Esophagus mucosa (tissue), 1 donor: ENCODE data around the gene MTHFD1L. TPM values are rescaled to one million over a fixed set of nuclear protein-coding genes. Genes with fewer than 3 reads are reported as not detected.
"Not testable (repeated sequence)": the region's sequence is repeated elsewhere in the genome, so short reads cannot be mapped to it uniquely, and the experiment has no call there.

Experiments used
- ATAC-seq: fragments of 200-7000 bp; cut with Tn5 transposase; one replicate; pipeline ENCODE4 v1.9.1; 2020
- total RNA-seq: library from RNA; stranded (reverse); gene quantifications from one replicate; pipeline ENCODE4 v1.2.4, GENCODE V29; 2023
- donor health status: DM: yes; HTN: yes; CAD: no.

MTHFD1L gene
- total RNA-seq, 1 donor from 2014 or later: 20.3 TPM

DNA sequence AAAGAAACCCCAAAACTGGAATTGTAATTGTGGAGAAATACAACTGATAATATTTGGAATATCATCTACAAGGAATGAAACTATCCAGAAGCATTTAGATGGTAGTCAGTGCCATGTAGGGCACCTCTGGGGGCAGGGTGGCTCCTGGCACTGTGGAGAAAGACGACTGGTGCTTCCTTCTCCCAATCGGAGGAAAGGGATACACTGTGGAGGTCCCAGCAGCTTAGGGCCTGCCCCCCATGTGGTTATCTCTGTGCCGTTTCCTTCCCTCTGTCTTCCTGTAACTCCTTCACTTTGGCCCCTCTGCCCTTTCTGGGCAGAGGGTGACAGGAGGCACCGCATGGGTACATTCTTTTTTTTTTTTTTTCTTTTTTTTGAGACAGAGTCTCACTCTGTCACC is 178.4 kb downstream of the MTHFD1L start:
- ATAC-seq: no peak

DNA sequence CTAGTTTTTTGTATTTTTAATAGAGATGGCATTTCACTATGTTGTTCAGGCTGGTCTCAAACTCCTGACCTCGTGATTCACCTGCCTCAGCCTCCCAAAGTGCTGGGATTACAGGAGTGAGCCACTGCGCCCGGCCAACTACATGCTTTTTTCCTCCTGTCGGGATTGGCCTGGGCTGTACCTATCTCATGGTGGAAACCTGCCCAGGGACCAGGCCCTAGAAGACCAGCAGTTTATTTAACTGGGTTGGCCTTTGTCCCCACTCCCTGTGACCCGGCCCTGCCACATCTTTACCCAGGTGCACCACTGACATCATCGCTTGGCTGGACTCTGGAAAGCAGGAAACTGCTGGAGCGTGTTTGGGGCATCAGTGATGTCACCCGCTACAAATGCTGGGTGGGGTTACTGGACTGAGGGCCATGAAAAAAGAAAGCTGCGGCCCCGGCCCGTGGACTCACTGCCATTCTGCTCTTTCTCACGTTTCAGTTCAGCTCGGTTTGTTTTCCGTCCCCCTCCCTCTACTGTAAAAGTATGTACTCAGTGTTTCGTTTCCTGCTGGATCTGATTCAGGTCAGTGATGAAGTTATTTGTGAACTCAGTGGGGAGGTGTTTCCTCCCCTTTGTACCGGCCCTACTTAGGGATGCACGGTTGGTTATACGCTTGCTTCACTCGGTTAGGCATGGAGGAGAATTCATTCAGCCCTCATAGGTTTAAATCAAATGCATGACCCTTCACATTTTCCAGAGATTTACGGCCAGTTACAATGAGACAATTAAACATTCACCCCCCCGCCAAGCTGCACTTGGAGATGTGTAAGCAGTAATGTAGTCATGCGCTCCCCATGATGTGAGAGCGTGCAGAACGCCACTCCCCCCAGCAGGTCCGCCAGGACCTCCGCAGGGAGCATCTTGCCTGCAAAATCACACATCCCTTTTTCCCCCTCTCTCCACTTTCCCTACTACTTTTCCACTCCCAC is 179.3 kb downstream of the MTHFD1L start:
- no peak for ATAC-seq

DNA sequence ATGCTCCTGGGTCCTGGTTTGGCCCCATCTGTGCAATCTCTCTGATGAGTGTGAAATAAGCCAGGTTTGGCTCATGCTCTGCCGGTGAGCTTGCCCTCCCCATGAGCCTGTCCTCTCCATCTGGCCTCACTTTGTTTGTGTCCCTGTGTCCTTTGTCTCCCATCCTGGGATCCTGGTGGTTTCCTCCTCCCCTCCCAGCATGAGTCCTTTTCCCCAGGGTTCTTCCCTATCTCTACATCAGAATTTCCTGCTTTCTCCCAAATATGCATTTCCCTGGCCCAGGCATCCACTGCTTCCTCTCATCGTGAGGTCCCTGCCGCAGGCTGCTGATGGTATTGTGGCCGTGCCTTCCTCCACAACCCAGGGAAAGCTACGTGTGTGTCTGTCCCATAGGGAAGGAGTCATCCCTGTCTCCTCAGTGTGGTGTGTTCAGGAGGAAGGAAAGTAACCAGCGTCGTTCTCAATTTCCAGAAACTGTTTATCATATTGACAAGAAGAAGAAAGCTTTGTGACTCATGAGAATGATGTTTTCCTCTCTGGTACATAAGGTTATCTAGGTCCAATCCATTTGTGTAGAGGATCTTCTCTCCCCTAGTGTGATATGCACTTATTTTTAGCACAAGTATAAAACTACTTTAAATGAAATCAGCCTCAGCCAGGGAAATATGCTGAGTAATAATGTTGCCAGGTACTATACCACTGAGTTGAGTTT is 180.2 kb downstream of the MTHFD1L start:
- ATAC-seq: not testable (repeated sequence)

DNA sequence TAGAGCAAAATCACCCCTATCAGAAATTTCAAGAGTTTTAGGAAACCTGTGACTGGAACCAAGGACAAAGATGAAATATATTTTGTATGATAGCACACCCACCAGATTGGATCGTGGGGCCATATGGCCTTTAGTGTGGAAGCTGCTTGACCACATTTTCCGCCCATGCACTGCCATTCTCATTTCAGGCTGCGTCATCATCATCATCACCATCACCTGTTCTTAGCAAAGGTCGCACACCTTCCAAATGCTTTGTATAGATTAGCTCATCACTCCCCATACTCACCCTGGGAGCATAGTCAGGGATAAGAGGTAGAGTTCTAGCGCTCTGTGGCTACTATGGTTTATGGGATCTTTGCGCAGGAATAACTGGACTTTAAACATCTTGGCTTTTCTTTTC is 185.7 kb downstream of the MTHFD1L start:
- no peak for ATAC-seq

DNA sequence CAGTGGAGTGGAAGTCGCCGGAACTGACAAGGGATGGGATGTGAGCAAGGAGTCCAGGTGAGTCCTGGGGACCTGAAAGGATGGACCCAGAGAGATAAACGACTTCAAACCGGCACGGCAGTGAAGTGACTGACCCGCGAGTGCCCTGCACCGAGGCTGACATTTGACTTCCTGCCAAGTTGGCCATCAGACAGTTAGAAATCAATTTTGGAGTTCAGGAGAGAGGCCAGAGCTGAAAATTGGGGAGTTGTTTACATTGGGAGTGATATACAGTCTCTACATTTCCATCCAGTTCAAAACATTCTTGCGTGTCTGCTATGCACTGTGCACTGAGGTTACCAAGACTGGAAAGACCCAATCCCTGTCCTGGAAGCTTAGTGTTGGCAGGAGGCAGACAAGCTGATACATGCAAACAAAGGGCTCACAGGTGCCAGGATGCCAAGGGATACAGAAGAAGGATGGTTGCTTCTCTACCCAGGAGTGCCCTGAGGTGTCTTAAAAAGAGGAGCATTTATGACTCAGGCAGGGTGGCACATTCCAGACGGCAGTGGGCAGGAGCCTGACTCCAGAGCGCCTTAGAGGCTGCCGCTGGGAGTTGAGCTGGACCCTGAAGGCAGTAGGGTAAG is 186.6 kb downstream of the MTHFD1L start:
- ATAC-seq: peak; percentile 84

DNA sequence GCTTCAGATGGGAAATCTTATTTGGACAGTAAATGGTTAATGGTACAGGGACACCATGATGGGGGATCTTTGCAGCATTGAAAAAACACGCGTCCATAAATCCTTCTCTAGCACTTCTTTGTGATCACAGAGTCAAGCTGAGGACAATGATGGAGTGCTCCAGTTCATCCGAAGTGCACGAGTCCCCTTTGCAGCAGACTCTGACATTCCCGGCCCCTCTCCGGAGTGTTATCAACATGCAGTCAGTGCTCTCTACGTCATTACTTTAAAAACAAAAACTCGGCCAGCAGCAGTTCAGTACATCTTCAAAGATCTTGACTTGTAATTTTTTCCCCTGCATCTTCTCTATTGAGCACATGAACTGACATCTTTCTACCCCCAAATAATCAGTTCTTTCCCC is 188.8 kb downstream of the MTHFD1L start:
- ATAC-seq: no peak

DNA sequence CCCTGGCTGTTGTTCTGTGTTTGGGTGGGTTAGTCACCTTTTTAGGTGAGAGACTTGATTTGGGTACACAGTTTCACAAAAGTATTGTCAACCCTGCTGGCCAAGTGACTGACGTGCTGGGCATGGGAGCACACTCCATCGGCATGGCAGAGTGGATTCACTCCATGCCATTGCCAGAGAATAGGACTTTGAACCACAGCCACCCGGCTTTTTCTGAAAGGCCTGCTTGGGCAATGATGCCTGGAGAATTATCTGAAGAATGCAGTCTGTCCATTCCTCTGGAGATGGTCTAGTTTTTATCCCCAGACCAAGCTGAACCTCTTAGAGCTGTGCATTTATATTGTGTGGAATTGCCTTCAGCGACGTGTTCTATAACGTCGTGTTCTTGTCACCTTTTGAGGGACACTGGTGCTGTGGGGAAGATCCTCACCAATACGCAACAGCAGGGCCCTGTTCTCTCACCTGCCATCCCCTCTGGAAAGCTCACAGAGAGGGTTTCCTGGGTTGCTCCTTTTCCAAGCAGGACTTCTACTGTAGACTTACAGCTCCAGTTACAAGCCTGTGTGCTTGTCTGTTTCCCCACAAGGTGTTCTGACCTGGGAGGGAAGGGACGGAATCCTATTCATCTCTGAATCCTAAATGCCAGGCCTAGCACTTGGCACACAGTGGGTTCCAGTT is 190.9 kb downstream of the MTHFD1L start:
- ATAC-seq: no peak

DNA sequence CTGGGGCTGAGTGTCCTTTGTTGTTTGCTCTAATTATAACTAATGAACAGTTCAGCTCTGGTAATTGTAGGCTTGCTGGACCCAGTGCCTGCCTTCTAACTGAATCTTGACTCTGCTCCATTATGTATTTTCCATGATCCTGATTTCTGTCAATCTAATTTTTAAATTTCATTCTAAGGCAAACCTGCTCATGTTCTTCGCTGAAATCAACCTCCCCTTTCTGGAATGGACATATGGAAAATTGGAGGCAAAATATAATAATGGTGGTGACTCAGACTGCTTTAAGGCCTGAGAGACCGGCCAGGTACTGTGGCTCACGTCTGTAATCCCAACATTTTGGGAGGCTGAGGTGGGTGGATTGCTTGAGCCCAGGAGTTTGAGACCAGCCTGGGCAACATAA is 191.6 kb downstream of the MTHFD1L start:
- ATAC-seq: no peak

DNA sequence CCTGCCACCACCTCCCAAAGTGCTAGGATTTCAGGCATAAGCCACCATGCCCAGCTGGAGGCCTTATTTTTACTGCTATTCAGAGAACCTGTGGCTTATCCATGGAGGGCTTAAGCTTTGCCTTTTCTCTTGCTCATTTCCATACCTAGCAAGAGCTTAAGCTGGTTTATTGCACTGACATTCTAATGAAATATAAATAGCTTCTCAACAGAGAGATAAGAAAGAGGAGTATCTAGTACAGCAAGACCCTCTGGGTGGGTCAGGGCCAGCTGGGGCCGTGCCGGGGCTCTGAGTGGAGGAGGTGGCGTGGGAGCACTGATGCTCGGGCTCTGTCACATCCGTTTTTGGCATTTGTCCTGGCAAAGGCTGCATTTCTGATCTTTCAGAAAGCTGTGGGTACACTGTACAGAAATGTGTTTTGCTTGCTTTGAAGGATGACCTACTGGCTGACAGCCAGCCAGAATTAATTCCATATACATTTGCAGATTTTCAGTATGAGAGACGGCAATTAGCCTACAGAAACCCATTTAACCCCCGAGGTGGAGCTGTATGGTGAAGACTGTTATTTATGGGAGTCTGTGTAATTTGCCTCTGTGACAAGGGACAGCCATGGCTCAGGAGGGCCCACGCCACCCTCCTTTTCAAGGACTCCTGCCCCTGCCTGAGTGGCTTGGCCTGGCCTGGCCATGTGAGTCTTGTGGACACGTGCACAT is 192.7 kb downstream of the MTHFD1L start:
- ATAC-seq: no peak

DNA sequence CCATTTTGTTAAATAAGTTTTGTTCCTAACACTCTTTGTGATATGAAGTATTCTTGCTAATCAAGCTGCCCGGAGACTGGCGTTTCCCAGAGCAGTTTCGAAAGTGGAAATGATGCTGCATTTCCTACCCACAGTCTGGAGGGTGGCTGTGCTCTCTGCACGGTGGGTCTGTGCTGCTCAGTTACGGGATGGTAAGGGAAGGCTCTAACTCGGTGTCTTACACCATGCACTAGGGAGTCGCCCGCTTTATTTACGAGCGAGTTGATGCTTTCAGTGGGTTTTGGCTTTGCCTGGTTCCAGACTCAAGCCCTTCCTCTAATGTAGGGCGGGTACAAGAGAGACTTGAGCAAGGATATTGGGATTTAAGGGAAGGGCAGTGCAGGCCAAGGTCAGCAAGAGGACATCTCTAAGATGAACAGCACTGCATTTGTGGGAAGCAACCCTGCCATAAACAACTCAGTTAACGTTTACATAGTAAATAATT is 194.2 kb downstream of the MTHFD1L start:
- ATAC-seq: no peak

DNA sequence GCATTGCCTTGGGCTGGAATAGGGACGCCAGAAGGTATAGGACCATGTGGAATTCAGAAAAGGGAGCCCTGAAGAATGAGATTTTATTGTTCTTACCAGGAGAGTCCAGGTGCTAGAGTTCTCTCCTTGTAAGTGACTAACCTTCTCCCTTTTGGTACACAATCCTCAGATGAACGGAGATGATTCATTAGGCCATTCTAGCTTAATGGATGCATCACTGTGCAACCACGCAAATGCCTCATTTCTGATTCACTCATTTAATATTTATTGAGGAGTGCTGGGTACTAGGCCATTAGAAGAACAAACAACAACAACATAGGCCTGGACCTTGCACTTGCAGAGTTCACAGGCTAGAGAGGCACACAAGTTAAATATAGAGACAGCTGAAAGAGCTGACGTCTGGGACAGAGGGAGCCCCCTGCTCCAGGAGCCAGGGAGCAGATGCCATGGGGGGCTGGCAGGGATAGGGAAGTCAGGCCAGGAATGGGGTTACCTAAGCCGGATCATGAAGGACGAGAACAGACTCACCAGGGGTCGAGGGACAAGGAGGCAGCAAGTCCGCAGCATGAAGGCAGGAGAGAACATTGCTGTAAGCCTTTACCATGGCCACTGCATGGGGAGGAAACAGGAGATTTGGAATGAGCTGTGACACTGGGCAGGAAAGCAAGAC is 194.7 kb downstream of the MTHFD1L start:
- peak; percentile 91 for ATAC-seq

DNA sequence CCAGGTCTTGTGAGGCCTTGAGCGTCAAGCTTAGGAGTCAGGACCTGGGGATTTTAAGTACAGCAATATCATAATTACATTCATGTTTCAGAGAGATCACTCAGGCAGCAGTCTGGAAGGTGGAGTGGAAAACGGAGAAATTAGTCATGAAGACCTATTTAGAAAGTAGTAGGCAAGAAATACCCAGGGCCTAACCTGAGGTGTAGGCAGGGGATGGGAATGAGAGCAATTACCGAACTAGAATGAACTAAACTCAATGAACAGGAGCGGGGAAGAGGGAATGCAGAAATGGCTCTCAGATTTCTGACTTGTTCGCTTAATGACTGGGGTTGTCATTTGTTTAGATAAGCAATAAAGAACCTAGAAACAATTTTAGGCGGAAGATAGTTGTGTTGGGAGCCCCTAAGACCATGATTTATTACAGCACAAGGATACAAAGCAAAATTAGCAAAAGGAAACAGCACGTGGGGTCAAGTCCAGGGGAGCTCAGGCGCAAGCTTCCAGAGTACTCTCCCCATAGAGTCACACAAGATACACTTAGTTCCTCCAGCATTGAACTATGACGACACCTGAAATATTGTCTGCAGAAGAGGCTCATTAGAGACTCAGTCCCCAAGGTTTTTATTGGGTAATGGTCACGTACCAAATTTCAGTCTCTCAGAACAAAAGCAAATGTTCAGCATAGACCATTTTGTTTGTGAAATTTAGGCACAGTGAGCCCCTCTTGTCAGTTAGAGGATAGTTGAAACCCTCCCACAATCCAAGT is 195.4 kb downstream of the MTHFD1L start:
- ATAC-seq: no peak

DNA sequence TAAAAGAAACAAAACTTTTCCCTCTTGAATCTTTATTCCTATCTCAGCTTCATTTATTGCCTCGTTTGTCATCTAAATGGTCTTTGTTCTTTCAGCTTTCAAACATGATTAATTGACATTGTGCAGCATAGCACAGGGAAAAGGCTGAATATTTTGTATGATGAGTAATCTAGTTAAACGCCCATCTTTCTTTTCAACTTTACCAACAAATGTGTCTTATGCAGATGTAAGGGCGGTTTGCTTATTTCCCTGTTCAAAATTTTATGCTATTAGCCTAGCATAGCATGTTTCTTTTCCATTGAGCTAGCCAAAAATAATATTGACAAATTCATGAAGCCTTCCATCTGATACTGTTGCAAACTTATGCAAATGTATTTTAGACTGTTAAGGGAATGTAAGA is 197.8 kb downstream of the MTHFD1L start:
- ATAC-seq: no peak

DNA sequence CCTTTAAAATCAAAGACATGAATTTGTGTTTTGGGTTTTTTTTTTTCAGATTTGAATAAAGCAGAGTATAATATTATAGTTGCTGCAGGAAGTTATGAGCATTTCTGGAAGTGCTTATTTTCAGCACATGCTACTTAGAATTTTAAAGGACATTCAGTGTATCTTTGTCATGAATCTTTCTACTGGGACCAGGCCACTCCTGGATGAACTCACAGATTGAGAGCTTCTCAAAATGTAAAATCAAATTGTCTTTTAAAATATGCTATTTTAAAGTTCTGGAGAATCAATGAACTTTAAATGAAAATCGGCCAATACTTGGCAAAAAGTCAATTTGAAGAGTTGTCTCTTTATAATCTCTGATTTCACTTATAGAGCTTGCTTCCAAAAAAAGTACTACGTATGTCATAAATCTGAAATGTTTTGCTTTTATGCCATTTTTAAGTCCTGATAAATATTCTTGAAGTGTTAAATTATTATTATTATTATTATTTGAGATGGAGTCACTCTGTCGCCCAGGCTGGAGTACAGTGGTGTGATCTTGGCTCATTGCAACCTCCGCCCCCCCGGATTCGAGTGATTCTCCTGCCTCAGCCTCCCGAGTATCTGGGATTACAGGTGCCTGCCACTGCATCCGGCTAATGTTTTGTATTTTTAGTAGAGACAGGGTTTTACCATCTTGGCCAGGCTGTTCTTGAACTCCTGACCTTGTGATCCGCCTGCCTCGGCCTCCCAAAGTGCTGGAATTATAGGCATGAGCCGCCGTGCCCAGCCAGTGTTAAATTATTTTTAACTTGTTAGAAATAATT is 198.5 kb downstream of the MTHFD1L start:
- ATAC-seq: no peak

DNA sequence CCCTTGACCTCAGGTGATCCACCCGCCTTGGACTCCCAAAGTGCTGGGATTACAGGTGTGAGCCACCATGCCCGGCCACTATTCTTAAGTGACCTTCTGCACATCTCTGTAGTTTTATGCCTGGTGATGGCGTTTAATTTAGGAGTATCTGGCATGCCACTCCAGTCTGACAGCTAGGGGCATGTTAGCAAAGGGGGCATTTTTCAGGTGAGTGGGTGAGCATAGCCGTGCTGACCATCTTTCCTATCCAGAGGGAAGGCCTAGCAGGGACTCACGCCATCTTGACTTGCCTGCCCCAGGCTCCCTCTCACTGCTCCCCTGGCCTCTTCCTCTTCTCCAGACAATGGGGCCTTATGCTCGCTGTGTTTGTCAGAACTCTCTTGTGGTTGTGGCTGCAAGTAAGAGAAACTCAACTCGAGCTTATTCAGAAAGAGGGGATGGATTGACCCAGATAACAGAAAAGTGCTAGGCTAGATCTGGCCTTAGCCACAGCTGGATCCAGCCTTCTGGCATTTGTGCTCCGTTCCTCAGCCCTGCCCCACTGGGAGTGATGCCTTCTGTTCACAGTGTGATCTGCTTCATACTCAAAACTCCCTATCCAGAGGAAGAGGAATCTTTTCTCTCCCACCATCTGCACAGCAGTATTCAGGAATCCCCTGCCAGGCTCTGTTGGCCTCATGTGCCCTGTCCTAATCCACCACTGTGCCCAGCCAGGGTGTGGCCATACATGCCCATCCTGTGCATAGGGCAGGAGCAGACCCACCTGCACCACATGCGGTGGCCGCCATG is 199.7 kb downstream of the MTHFD1L start:
- no peak for ATAC-seq

DNA sequence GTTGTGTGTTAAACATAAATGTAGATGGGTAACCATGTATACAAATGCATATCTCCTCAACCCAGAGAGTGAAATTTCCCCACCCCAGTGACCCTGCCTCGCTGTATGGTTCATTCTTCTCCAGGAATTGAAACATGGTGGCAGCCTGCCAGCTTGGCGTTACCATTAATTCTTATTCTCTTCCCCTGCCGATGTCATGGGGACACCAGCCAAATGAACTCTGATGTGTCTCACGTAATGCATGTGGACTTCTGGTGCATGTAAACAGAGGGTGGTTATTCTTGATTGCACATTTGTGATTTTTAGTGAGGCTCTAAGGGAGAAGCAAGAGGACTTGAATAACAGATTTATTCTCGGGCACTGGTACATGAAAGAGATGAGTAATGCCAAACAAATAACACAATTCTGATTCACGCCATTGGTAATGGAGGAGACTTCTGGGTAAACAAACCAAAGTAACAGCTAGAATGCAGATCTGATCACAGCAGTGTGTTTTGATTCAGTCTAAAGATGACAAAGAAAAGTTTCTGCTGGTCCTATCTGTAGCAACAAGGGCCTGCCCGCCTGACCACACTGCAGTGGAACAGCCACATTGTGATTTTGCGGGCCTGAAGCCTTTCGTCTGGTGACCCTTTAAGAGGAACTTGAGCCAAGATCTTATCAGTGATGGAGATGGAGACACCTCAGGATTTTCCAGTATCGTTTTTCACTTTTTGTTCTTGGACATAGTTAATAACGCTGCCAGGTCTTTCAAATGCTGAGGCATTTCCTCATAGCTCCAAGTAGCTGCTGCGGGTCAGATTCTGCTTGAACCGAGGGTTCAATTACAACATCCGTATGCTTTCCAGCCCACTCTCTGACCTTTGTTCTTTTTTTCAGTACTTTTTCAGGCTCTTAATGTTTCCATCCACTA is 202.4 kb downstream of the MTHFD1L start:
- peak; percentile 83 for ATAC-seq

DNA sequence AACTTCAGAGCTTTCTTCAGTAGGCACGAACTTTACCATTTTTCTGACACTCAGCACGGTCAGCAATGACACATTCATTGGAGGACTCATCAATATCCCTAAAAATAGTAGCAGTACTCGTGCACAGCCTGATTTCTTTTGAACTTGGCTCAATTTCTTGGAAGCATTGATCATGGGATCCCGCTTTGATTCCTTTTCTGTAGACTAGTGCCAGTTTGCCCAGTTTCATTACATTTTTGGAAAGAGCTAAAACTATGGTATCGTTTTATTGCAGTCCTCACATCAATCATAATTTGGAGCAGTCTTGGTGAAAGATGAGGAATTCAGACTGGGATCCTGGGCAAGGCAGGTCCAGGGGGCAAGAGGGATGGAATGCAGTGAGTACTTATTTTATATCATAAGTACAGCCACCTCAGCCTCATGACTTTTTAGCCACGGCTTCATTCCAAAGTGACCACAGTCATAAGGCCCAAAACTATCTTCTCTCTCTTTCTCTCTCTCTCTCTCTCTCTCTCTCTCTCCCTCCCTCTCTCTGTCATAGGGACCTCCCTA is 203.3 kb downstream of the MTHFD1L start:
- ATAC-seq: no peak
